Thyroid gland (tissue), 4 donors: ENCODE data around the gene E2F1. TPM values are rescaled to one million over a fixed set of nuclear protein-coding genes. Genes with fewer than 3 reads are reported as not detected.
A peak's percentile ranks its signal among the peaks of the same experiment; 100 is the strongest.

Experiments
- DNase-seq, 2 donors: peaks; one replicate each; pipeline ENCODE4 v3.0.0-alpha.2; 2019
- H3K27ac ChIP-seq, 3 donors: fragments of 200-600 bp; sonication (generic); 1 replicate in 2 of 3; 2 replicates in 1 of 3; pipeline ENCODE4 v1.5.1; 2016 to 2019; ENCODE audit warnings: mild to moderate bottlenecking in 1 of 3, moderate library complexity in 1 of 3
- H3K27me3 ChIP-seq: fragments of 200-600 bp; sonication (generic); one replicate; pipeline ENCODE4 v1.5.1; 2019
- H3K36me3 ChIP-seq, 2 donors: fragments of 200-600 bp; sonication (generic); one replicate each; pipeline ENCODE4 v1.5.1; 2016 to 2019
- H3K4me1 ChIP-seq, 2 donors: fragments of 200-600 bp; sonication (generic); one replicate each; pipeline ENCODE4 v1.5.1; 2017 to 2019
- H3K4me3 ChIP-seq, 3 donors: fragments of 200-600 bp; sonication (generic); replicated peaks in 1 of 3; 1 replicate in 2 of 3; 2 replicates in 1 of 3; pipeline ENCODE4 v1.5.1; 2016; ENCODE audit warnings: mild to moderate bottlenecking in 1 of 3
- H3K9me3 ChIP-seq: fragments of 200-600 bp; sonication (generic); one replicate; pipeline ENCODE4 v1.5.1; 2017
- POLR2A ChIP-seq, 2 donors: fragments of 450-650 bp; IDR thresholded peaks; one replicate each; pipeline ENCODE4 v1.6.1; 2017; ENCODE audit warnings: antibody characterized with exemption in 2 of 2, mild to moderate bottlenecking in 2 of 2, moderate library complexity in 1 of 2
- WGBS, 2 donors: methylation state at CpG; one replicate each; pipeline ENCODE4 v1.1.5; 2017; 5-methylcytosine and 5-hydroxymethylcytosine counted together
- intact Hi-C: fragments of 100-400 bp; cut with DNase I; formaldehyde crosslinking; loops from one replicate; pipeline ENCODE4 v1.15.1; 2023
- total RNA-seq, 4 donors: library from RNA; depleted of rRNA; stranded (reverse); fragments of >200 nt; gene quantifications; one replicate each; pipeline ENCODE4 v1.2.3, GENCODE V29; 2016
- TF ChIP-seq, protein P1 (sequence below), 6 experiments: fragments of 200-600 bp in 3 of 6; fragments of 450-650 bp in 3 of 6; sonication (generic) in 3 of 6; IDR thresholded peaks; one replicate each; pipeline ENCODE4 v1.5.1; 2016 to 2019; ENCODE audit warnings: antibody characterized with exemption in 6 of 6, mild to moderate bottlenecking in 2 of 6, inconsistent platforms in 1 of 6, moderate library complexity in 1 of 6

E2F1 gene
- total RNA-seq, 4 donors from 2014 or later, result 0.42 to 0.89 (median 0.67) TPM; not detected in 1

- intact Hi-C loops, result loop anchor here (5.0 kb wide), 1 partner anchor 63 kb away; the partner anchor contains the start of gene ZNF341
Observed at GRCh38 chr20:33669224-33669623, 17.0 kb downstream of the E2F1 start.

GRCh38 chr20:33668466-33669155 lies 17.6 kb downstream of the E2F1 start:
- intact Hi-C loops, result loop anchor here (5.0 kb wide), 1 partner anchor 64 kb away; the partner anchor contains the start of gene ZNF341
- peak overlapping the region in 2 of 3 donors; percentile 80 to 94 for H3K27ac ChIP-seq
- no peak for TF ChIP-seq POLR2A (IDR thresholded peaks at IDR 0.05)
- TF ChIP-seq, protein P1, sequence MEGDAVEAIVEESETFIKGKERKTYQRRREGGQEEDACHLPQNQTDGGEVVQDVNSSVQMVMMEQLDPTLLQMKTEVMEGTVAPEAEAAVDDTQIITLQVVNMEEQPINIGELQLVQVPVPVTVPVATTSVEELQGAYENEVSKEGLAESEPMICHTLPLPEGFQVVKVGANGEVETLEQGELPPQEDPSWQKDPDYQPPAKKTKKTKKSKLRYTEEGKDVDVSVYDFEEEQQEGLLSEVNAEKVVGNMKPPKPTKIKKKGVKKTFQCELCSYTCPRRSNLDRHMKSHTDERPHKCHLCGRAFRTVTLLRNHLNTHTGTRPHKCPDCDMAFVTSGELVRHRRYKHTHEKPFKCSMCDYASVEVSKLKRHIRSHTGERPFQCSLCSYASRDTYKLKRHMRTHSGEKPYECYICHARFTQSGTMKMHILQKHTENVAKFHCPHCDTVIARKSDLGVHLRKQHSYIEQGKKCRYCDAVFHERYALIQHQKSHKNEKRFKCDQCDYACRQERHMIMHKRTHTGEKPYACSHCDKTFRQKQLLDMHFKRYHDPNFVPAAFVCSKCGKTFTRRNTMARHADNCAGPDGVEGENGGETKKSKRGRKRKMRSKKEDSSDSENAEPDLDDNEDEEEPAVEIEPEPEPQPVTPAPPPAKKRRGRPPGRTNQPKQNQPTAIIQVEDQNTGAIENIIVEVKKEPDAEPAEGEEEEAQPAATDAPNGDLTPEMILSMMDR (IDR thresholded peaks at IDR 0.05), result no peak

More at GRCh38 chr20:33669224-33669623, 17.0 kb downstream of the E2F1 start:
- Histone ChIP-seq H3K27ac (peak overlapping the region in 2 of 3 donors; percentile 17 to 24), H3K27me3 (no peaks in the 10 kb centered on the region), H3K9me3 (no peaks in the 10 kb centered on the region), H3K4me1 (peaks cover 33 to 52% of the 10 kb centered on the region in 2 donors), H3K4me3 (no peak overlapping the region), H3K36me3 (no peaks in the 10 kb centered on the region)
- DNase-seq, result peak in 1 of 2 donors; percentile 38
- TF ChIP-seq POLR2A (IDR thresholded peaks at IDR 0.05), result no peak
- TF ChIP-seq, protein P1 (IDR thresholded peaks at IDR 0.05), result no peak
- WGBS, 2 donors, result 26 to 60% methylated on average over 2 to 5 of the region's 5 CpGs

DNA sequence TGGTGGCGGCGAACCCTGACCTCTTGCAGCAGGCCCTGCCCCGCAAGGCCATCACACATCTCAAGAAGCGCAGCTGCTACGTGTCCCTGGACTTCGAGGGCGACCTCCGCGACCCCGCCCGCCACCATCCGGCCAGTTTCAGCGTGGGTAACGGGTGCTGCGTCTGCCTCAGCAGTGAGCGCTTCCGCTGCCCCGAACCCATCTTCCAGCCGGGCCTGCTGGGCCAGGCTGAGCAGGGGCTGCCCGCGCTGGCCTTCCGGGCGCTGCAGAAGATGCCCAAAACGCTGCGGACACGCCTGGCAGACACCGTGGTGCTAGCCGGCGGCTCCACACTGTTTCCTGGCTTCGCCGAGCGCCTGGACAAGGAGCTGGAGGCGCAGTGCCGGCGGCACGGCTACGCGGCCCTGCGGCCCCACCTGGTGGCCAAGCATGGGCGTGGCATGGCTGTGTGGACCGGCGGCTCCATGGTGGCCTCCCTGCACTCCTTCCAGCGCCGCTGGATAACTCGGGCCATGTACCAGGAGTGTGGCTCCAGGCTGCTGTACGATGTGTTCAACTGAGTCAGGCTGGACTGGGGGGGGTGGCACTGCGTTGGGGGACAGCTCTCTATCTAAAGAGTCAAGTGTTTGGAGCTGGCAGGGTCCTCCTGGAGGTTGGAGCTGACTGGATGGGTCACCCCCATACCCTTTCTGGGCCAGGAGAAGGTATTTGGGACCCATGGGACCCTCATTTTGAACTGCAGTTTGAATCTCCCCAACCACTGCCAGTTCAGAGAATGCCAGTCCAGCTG lies 18.3 kb downstream of the E2F1 start:
- intact Hi-C loops, result loop anchor here (5.0 kb wide), 1 partner anchor 64 kb away; the partner anchor contains the start of gene ZNF341
- no peaks in the 10 kb centered on the region for H3K9me3 ChIP-seq
- H3K4me3 ChIP-seq, result peak overlapping the region in 1 of 3 donors; percentile 66
- no peaks in the 10 kb centered on the region for H3K36me3 ChIP-seq
- 20 to 25% methylated on average over 1 to 31 of the region's 47 CpGs for WGBS, 2 donors
- no peaks in the 10 kb centered on the region for H3K27me3 ChIP-seq
- no peak for TF ChIP-seq POLR2A (IDR thresholded peaks at IDR 0.05)
- TF ChIP-seq, protein P1 (IDR thresholded peaks at IDR 0.05), result peak; percentile 47 to 95 (median 88)
- peak; percentile 74 to 80 for DNase-seq
- peak overlapping the region; percentile 80 to 94 (median 90) for H3K27ac ChIP-seq
- H3K4me1 ChIP-seq, result peaks cover 26 to 51% of the 10 kb centered on the region in 2 donors

More at GRCh38 chr20:33668466-33669155, 17.6 kb downstream of the E2F1 start:
- H3K27me3 ChIP-seq, result no peaks in the 10 kb centered on the region
- DNase-seq, result no peak
- H3K9me3 ChIP-seq, result no peaks in the 10 kb centered on the region
- H3K4me1 ChIP-seq, result peaks cover 31 to 55% of the 10 kb centered on the region in 2 donors
- H3K4me3 ChIP-seq, result no peak overlapping the region
- WGBS, 2 donors, result 79 to 88% methylated on average over 9 to 13 of the region's 13 CpGs
- no peaks in the 10 kb centered on the region for H3K36me3 ChIP-seq

DNA sequence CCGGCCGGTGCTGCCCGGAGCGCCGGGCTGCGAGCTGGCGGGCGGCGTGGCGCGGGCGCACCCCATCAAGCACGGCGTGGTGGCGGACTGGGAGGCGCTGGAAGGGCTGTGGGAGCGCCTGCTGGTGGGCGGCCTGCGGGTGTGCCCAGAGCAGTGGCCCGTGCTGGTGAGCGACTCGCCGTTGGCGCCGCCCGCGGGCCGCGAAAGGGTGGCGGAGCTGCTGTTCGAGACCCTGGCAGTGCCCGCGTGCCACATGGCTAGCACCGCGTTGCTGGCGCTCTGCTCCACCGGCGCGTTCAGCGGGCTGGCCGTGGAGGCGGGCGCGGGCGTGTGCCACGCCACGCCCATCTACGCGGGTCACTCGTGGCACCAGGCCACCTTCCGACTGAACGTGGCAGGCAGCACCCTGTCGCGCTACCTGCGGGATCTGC lies 18.9 kb downstream of the E2F1 start:
- Histone ChIP-seq H3K4me1 (peaks cover 21 to 48% of the 10 kb centered on the region in 2 donors), H3K9me3 (no peaks in the 10 kb centered on the region), H3K4me3 (peak overlapping the region in 2 of 3 donors; percentile 0 to 66), H3K36me3 (no peaks in the 10 kb centered on the region), H3K27ac (peak overlapping the region; percentile 80 to 94 (median 90)), H3K27me3 (no peaks in the 10 kb centered on the region)
- WGBS, 2 donors, result 5 to 44% methylated on average over 13 to 15 of the region's 55 CpGs
- intact Hi-C loops, result loop anchor here (5.0 kb wide), 1 partner anchor 65 kb away; the partner anchor contains the start of gene ZNF341
- TF ChIP-seq, protein P1 (IDR thresholded peaks at IDR 0.05), result no peak
- TF ChIP-seq POLR2A (IDR thresholded peaks at IDR 0.05), result no peak
- DNase-seq, result peak; percentile 72 to 78
